Activated CD4-positive, alpha-beta memory T cell treated with anti-CD3 and anti-CD28 coated beads, Interleukin-2, amount 10 ng/mL, durations not matched to agents 7 days and 5 days (primary cell): ENCODE results near the gene UPP1. TPM values are rescaled to one million over a fixed set of nuclear protein-coding genes. Genes with fewer than 3 reads are reported as not detected.
A peak's percentile ranks its signal among the peaks of the same experiment; 100 is the strongest.

Experiments used
- CTCF ChIA-PET: fragments of 350-600 bp; sonication (Branson Sonifier 250); formaldehyde crosslinking; loops from one replicate; lab custom pipeline; 2021; ENCODE audit warnings: antibody characterized with exemption, inconsistent platforms; lab: Charles Lee
- POLR2A ChIA-PET: fragments of 350-600 bp; sonication (Branson Sonifier 250); formaldehyde crosslinking; loops from one replicate; lab custom pipeline; 2021; ENCODE audit warnings: antibody characterized with exemption; lab: Charles Lee
- DNase-seq: peaks from one replicate; pipeline ENCODE4 v3.0.0-alpha.2; 2020
- H3K27ac Mint-ChIP-seq: one replicate; pipeline ENCODE4 v1.8.0; 2021; ENCODE audit warnings: mild to moderate bottlenecking, mixed read lengths
- H3K27me3 Mint-ChIP-seq: one replicate; pipeline ENCODE4 v1.8.0; 2021; ENCODE audit warnings: mixed read lengths
- H3K36me3 Mint-ChIP-seq: one replicate; pipeline ENCODE4 v1.8.0; 2021; ENCODE audit warnings: low read depth, mixed read lengths
- H3K4me1 Mint-ChIP-seq: one replicate; pipeline ENCODE4 v1.8.0; 2021; ENCODE audit warnings: mixed read lengths
- H3K4me3 Mint-ChIP-seq: one replicate; pipeline ENCODE4 v1.8.0; 2021; ENCODE audit warnings: mild to moderate bottlenecking, mixed read lengths
- H3K9me3 Mint-ChIP-seq: one replicate; pipeline ENCODE4 v1.8.0; 2021; ENCODE audit warnings: mixed read lengths
- total RNA-seq, 2 experiments: library from RNA; stranded (reverse); gene quantifications; one replicate each; pipeline ENCODE4 v1.2.3, GENCODE V29; 2021

UPP1 gene
- total RNA-seq, 2 experiments from 2014 or later = 148 to 154 TPM

GRCh38 chr7:48088559-48089045, 463 bp upstream of the UPP1 start:
- CTCF ChIA-PET = interaction anchor here (0.8 to 2.4 kb wide), 3 partner anchors 10 to 97 kb away, joined by 4 to 16 read pairs (median 6); no protein-coding TSS in a partner anchor
- no peak for DNase-seq
- H3K27me3 Mint-ChIP-seq = no peaks in the 10 kb centered on the region
- H3K4me3 Mint-ChIP-seq = peak overlapping the region; percentile 87
- H3K9me3 Mint-ChIP-seq = no peaks in the 10 kb centered on the region
- H3K27ac Mint-ChIP-seq = peak overlapping the region; percentile 95
- peaks cover 56% of the 10 kb centered on the region for H3K36me3 Mint-ChIP-seq
- POLR2A ChIA-PET = interaction anchor here (0.6 to 12.7 kb wide), 11 partner anchors 7 to 113 kb away, joined by 3 to 165 read pairs (median 7); partner anchors contain the start of gene C7orf57
- peaks cover 80% of the 10 kb centered on the region for H3K4me1 Mint-ChIP-seq

GRCh38 chr7:48090095-48090805, 1.2 kb downstream of the UPP1 start:
- Mint-ChIP-seq H3K36me3 (peaks cover 67% of the 10 kb centered on the region), H3K4me1 (peaks cover 83% of the 10 kb centered on the region), H3K4me3 (peak overlapping the region; percentile 87), H3K27me3 (no peaks in the 10 kb centered on the region), H3K9me3 (no peaks in the 10 kb centered on the region), H3K27ac (peak overlapping the region; percentile 95)
- POLR2A ChIA-PET = interaction anchor here (0.9 to 12.7 kb wide), 6 partner anchors 6 to 112 kb away, joined by 3 to 165 read pairs (median 43); no protein-coding TSS in a partner anchor
- no peak for DNase-seq
- CTCF ChIA-PET = interaction anchor here (0.6 to 1.0 kb wide), 3 partner anchors 12 to 99 kb away, joined by 3 to 5 read pairs (median 4); no protein-coding TSS in a partner anchor

- H3K36me3 Mint-ChIP-seq = peaks cover 75% of the 10 kb centered on the region
- H3K27ac Mint-ChIP-seq = peak overlapping the region; percentile 53
- peak overlapping the region; percentile 87 for H3K4me3 Mint-ChIP-seq
- H3K27me3 Mint-ChIP-seq = no peaks in the 10 kb centered on the region
- DNase-seq = no peak
- ChIA-PET CTCF (interaction anchor here (0.8 to 1.6 kb wide), 4 partner anchors 11 to 103 kb away, joined by 3 to 5 read pairs (median 4); no protein-coding TSS in a partner anchor), POLR2A (interaction anchor here (1.2 to 12.7 kb wide), 2 partner anchors 14 to 100 kb away, joined by 3 to 165 read pairs; no protein-coding TSS in a partner anchor)
- H3K9me3 Mint-ChIP-seq = no peaks in the 10 kb centered on the region
- peaks cover 82% of the 10 kb centered on the region for H3K4me1 Mint-ChIP-seq
These were observed 2.7 kb downstream of the UPP1 start for GRCh38 chr7:48091506-48092433.

- Mint-ChIP-seq H3K4me1 (peaks cover 94% of the 10 kb centered on the region), H3K27me3 (no peaks in the 10 kb centered on the region), H3K36me3 (peaks cover 97% of the 10 kb centered on the region), H3K4me3 (no peak overlapping the region), H3K9me3 (no peaks in the 10 kb centered on the region), H3K27ac (peak overlapping the region; percentile 96)
- POLR2A ChIA-PET = interaction anchor here (2.5 to 12.7 kb wide), 3 partner anchors 8 to 103 kb away, joined by 20 to 165 read pairs (median 148); partner anchors contain the start of gene UPP1
- no peak for DNase-seq
- CTCF ChIA-PET = interaction anchor here (3.4 kb wide), 1 partner anchor 103 kb away, joined by 16 read pairs; no protein-coding TSS in a partner anchor
These were observed 5.8 kb downstream of the UPP1 start for GRCh38 chr7:48094861-48095293.

- no peaks in the 10 kb centered on the region for H3K27me3 Mint-ChIP-seq
- ChIA-PET CTCF (interaction anchor here (1.0 to 3.4 kb wide), 7 partner anchors 9 to 151 kb away, joined by 4 to 16 read pairs (median 5); no protein-coding TSS in a partner anchor), POLR2A (interaction anchor here (0.9 to 12.7 kb wide), 6 partner anchors 9 to 118 kb away, joined by 3 to 165 read pairs (median 12); partner anchors contain the start of gene UPP1)
- peak overlapping the region; percentile 96 for H3K27ac Mint-ChIP-seq
- DNase-seq = peak; percentile 62
- H3K4me1 Mint-ChIP-seq = peaks cover 84% of the 10 kb centered on the region
- no peaks in the 10 kb centered on the region for H3K9me3 Mint-ChIP-seq
- H3K36me3 Mint-ChIP-seq = peaks cover 89% of the 10 kb centered on the region
- H3K4me3 Mint-ChIP-seq = peak overlapping the region; percentile 62
These were observed 7.2 kb downstream of the UPP1 start for GRCh38 chr7:48096273-48096672.

- DNase-seq = peak; percentile 30
- CTCF ChIA-PET = interaction anchor here (1.1 to 2.5 kb wide), 3 partner anchors 9 to 106 kb away, joined by 4 to 9 read pairs (median 5); no protein-coding TSS in a partner anchor
- POLR2A ChIA-PET = interaction anchor here (1.0 to 6.9 kb wide), 5 partner anchors 9 to 119 kb away, joined by 3 to 148 read pairs (median 5); partner anchors contain the start of gene UPP1
- Mint-ChIP-seq H3K27me3 (no peaks in the 10 kb centered on the region), H3K4me1 (peaks cover 81% of the 10 kb centered on the region), H3K9me3 (no peaks in the 10 kb centered on the region), H3K27ac (peak overlapping the region; percentile 96), H3K4me3 (peak overlapping the region; percentile 68), H3K36me3 (peaks cover 87% of the 10 kb centered on the region)
These were observed 8.6 kb downstream of the UPP1 start for GRCh38 chr7:48097521-48098231.

GRCh38 chr7:48098846-48099245, 9.8 kb downstream of the UPP1 start:
- ChIA-PET CTCF (interaction anchor here (1.1 to 2.5 kb wide), 3 partner anchors 10 to 107 kb away, joined by 4 to 9 read pairs (median 5); no protein-coding TSS in a partner anchor), POLR2A (interaction anchor here (1.0 to 6.9 kb wide), 4 partner anchors 8 to 121 kb away, joined by 3 to 148 read pairs (median 5); partner anchors contain the start of gene UPP1)
- Mint-ChIP-seq H3K36me3 (peaks cover 85% of the 10 kb centered on the region), H3K4me1 (peaks cover 73% of the 10 kb centered on the region), H3K27ac (peak overlapping the region; percentile 96), H3K27me3 (no peaks in the 10 kb centered on the region), H3K4me3 (peak overlapping the region; percentile 68), H3K9me3 (no peaks in the 10 kb centered on the region)
- no peak for DNase-seq

- Mint-ChIP-seq H3K4me3 (no peak overlapping the region), H3K36me3 (peaks cover 85% of the 10 kb centered on the region), H3K27ac (peak overlapping the region; percentile 96), H3K9me3 (no peaks in the 10 kb centered on the region), H3K4me1 (peaks cover 68% of the 10 kb centered on the region), H3K27me3 (no peaks in the 10 kb centered on the region)
- ChIA-PET CTCF (interaction anchor here (1.5 to 2.5 kb wide), 3 partner anchors 9 to 11 kb away, joined by 3 to 9 read pairs (median 8); no protein-coding TSS in a partner anchor), POLR2A (interaction anchor here (1.0 to 11.6 kb wide), 3 partner anchors 9 to 122 kb away, joined by 5 to 165 read pairs (median 5); partner anchors contain the start of gene UPP1)
- DNase-seq = no peak
These were observed 10.7 kb downstream of the UPP1 start for GRCh38 chr7:48099781-48100180.

GRCh38 chr7:48101352-48101751, 12.3 kb downstream of the UPP1 start:
- Mint-ChIP-seq H3K4me1 (peaks cover 56% of the 10 kb centered on the region), H3K4me3 (no peak overlapping the region), H3K27me3 (no peaks in the 10 kb centered on the region), H3K27ac (no peak overlapping the region), H3K9me3 (no peaks in the 10 kb centered on the region), H3K36me3 (peaks cover 86% of the 10 kb centered on the region)
- POLR2A ChIA-PET = interaction anchor here (0.9 to 11.6 kb wide), 4 partner anchors 9 to 123 kb away, joined by 3 to 165 read pairs (median 4); partner anchors contain the start of gene UPP1
- CTCF ChIA-PET = interaction anchor here (1.5 to 2.3 kb wide), 5 partner anchors 8 to 13 kb away, joined by 3 to 8 read pairs (median 5); partner anchors contain the start of gene UPP1
- no peak for DNase-seq

GRCh38 chr7:48101968-48102367, 12.9 kb downstream of the UPP1 start:
- H3K36me3 Mint-ChIP-seq = peaks cover 86% of the 10 kb centered on the region
- DNase-seq = peak; percentile 40
- ChIA-PET CTCF (interaction anchor here (1.8 to 2.3 kb wide), 4 partner anchors 8 to 13 kb away, joined by 5 to 8 read pairs (median 6); partner anchors contain the start of gene UPP1), POLR2A (interaction anchor here (1.0 to 11.6 kb wide), 3 partner anchors 9 to 19 kb away, joined by 3 to 165 read pairs (median 4); partner anchors contain the start of gene UPP1)
- no peak overlapping the region for H3K4me3 Mint-ChIP-seq
- peak overlapping the region; percentile 58 for H3K27ac Mint-ChIP-seq
- no peaks in the 10 kb centered on the region for H3K27me3 Mint-ChIP-seq
- H3K9me3 Mint-ChIP-seq = no peaks in the 10 kb centered on the region
- H3K4me1 Mint-ChIP-seq = peaks cover 51% of the 10 kb centered on the region
